CD4-positive, CD25-positive, alpha-beta regulatory T cell (primary cell): Measurements from ENCODE around the gene AHSA1. TPM values are rescaled to one million over a fixed set of nuclear protein-coding genes. Genes with fewer than 3 reads are reported as not detected.

Source experiments
- ATAC-seq, 2 donors: fragments of 150-1000 bp; cut with Tn5 transposase; one replicate each; pipeline ENCODE4 v1.10.0; 2021; ENCODE audit warnings: low read depth in 2 of 2, moderate number of reproducible peaks in 2 of 2, moderate library complexity in 1 of 2
- DNase-seq, 3 donors: peaks; one replicate each; pipeline versions ENCODE4 v3.0.0 to v3.0.0-alpha.2; 2012 to 2022; ENCODE audit warnings: mixed read lengths in 1 of 3
- H3K27ac ChIP-seq: one replicate; pipeline ENCODE4 v1.7.0; 2013; ENCODE audit warnings: mild to moderate bottlenecking, low read length; ENCODE audit not compliant: insufficient read depth, poor library complexity, severe bottlenecking
- H3K27me3 ChIP-seq: one replicate; pipeline ENCODE4 v1.7.0; 2013; ENCODE audit warnings: low read length; ENCODE audit not compliant: control insufficient read depth, insufficient read depth
- H3K36me3 ChIP-seq: one replicate; pipeline ENCODE4 v1.7.0; 2013; ENCODE audit warnings: mild to moderate bottlenecking, low read length, moderate library complexity; ENCODE audit not compliant: control insufficient read depth, insufficient read depth
- H3K4me1 ChIP-seq: 2 replicates; pipeline ENCODE4 v1.7.0; 2013; ENCODE audit warnings: mild to moderate bottlenecking, low read length; ENCODE audit not compliant: insufficient read depth, control insufficient read depth, poor library complexity, severe bottlenecking
- H3K4me3 ChIP-seq: one replicate; pipeline ENCODE4 v1.7.0; 2013; ENCODE audit warnings: low read depth, mild to moderate bottlenecking, low read length, moderate library complexity
- H3K9me3 ChIP-seq, 2 experiments: 1 replicate in 1 of 2; 2 replicates in 1 of 2; pipeline ENCODE4 v1.7.0; 2013; ENCODE audit warnings: low read length in 2 of 2, mild to moderate bottlenecking in 1 of 2, moderate library complexity in 1 of 2; ENCODE audit not compliant: control insufficient read depth in 2 of 2
- H3K27ac Mint-ChIP-seq, 3 donors: one replicate each; pipeline ENCODE4 v1.8.0; 2020 to 2022; ENCODE audit warnings: mild to moderate bottlenecking in 3 of 3, mixed read lengths in 3 of 3, moderate library complexity in 2 of 3
- H3K27me3 Mint-ChIP-seq: one replicate; pipeline ENCODE4 v1.8.0; 2022; ENCODE audit warnings: mild to moderate bottlenecking, mixed read lengths
- H3K36me3 Mint-ChIP-seq: one replicate; pipeline ENCODE4 v1.8.0; 2020; ENCODE audit warnings: mixed read lengths
- H3K4me1 Mint-ChIP-seq, 4 donors: one replicate each; pipeline ENCODE4 v1.8.0; 2020 to 2022; ENCODE audit warnings: mixed read lengths in 4 of 4, mild to moderate bottlenecking in 1 of 4
- H3K4me3 Mint-ChIP-seq, 4 donors: one replicate each; pipeline ENCODE4 v1.8.0; 2020 to 2022; ENCODE audit warnings: mild to moderate bottlenecking in 4 of 4, mixed read lengths in 4 of 4, moderate library complexity in 3 of 4
- H3K9me3 Mint-ChIP-seq, 7 donors: one replicate each; pipeline ENCODE4 v1.8.0; 2020 to 2022; ENCODE audit warnings: mixed read lengths in 7 of 7, mild to moderate bottlenecking in 3 of 7, moderate library complexity in 2 of 7
- polyA plus RNA-seq, 4 donors: library from polyadenylated mRNA; unstranded; fragments of 300-500 nt; fragmentation: Illumina TruSeq; gene quantifications; one replicate each; pipeline ENCODE4 v1.2.3, GENCODE V29; 2021
- total RNA-seq: library from RNA; stranded (reverse); gene quantifications from one replicate; pipeline ENCODE4 v1.2.3, GENCODE V29; 2022

The AHSA1 gene
- total and polyA plus RNA-seq, 5 donors from 2014 or later: 66.9 to 134 (median 118) TPM

GRCh38 chr14:77474479-77475177 is 16.7 kb downstream of the AHSA1 start:
- Histone ChIP-seq H3K36me3 (peaks cover 2% of the 10 kb centered on the region), H3K4me1 (no peaks in the 10 kb centered on the region), H3K27ac (no peak overlapping the region), H3K27me3 (no peaks in the 10 kb centered on the region), H3K4me3 (no peak overlapping the region), H3K9me3 (no peaks in the 10 kb centered on the region)
- Mint-ChIP-seq H3K36me3 (peaks cover 2% of the 10 kb centered on the region), H3K27ac (no peak overlapping the region), H3K4me1 (no peaks in the 10 kb centered on the region), H3K27me3 (no peaks in the 10 kb centered on the region), H3K9me3 (no peaks in the 10 kb centered on the region), H3K4me3 (no peak overlapping the region)
- DNase-seq: no peak
- ATAC-seq: no peak

- Mint-ChIP-seq H3K27ac (no peak overlapping the region), H3K36me3 (no peaks in the 10 kb centered on the region), H3K27me3 (no peaks in the 10 kb centered on the region), H3K4me1 (no peaks in the 10 kb centered on the region), H3K4me3 (no peak overlapping the region), H3K9me3 (no peaks in the 10 kb centered on the region)
- Histone ChIP-seq H3K27ac (no peak overlapping the region), H3K4me1 (no peaks in the 10 kb centered on the region), H3K36me3 (no peaks in the 10 kb centered on the region), H3K27me3 (no peaks in the 10 kb centered on the region), H3K4me3 (no peak overlapping the region), H3K9me3 (no peaks in the 10 kb centered on the region)
- no peak for DNase-seq
- no peak for ATAC-seq
These were observed 17.7 kb downstream of the AHSA1 start for GRCh38 chr14:77475432-77476115.

GRCh38 chr14:77478029-77478428 is 20.1 kb downstream of the AHSA1 start:
- Histone ChIP-seq H3K27ac (no peak overlapping the region), H3K4me1 (no peaks in the 10 kb centered on the region), H3K9me3 (no peaks in the 10 kb centered on the region), H3K27me3 (no peaks in the 10 kb centered on the region), H3K36me3 (no peaks in the 10 kb centered on the region), H3K4me3 (no peak overlapping the region)
- Mint-ChIP-seq H3K4me3 (no peak overlapping the region), H3K27ac (no peak overlapping the region), H3K4me1 (no peaks in the 10 kb centered on the region), H3K9me3 (no peaks in the 10 kb centered on the region), H3K36me3 (no peaks in the 10 kb centered on the region), H3K27me3 (no peaks in the 10 kb centered on the region)
- no peak for ATAC-seq
- DNase-seq: no peak

- H3K36me3 ChIP-seq: no peaks in the 10 kb centered on the region
- Mint-ChIP-seq H3K27ac (no peak overlapping the region), H3K36me3 (no peaks in the 10 kb centered on the region), H3K9me3 (no peaks in the 10 kb centered on the region), H3K4me3 (no peak overlapping the region), H3K27me3 (no peaks in the 10 kb centered on the region), H3K4me1 (no peaks in the 10 kb centered on the region)
- no peak overlapping the region for H3K4me3 ChIP-seq
- H3K4me1 ChIP-seq: no peaks in the 10 kb centered on the region
- DNase-seq (no peak), ATAC-seq (peak in 1 of 2 donors; percentile 29)
- no peak overlapping the region for H3K27ac ChIP-seq
- H3K27me3 ChIP-seq: no peaks in the 10 kb centered on the region
- H3K9me3 ChIP-seq: no peaks in the 10 kb centered on the region
These were observed 20.9 kb downstream of the AHSA1 start for GRCh38 chr14:77478796-77479195.

- H3K27me3 Mint-ChIP-seq: no peaks in the 10 kb centered on the region
- Histone ChIP-seq H3K27me3 (no peaks in the 10 kb centered on the region), H3K9me3 (no peaks in the 10 kb centered on the region), H3K4me1 (no peaks in the 10 kb centered on the region), H3K4me3 (no peak overlapping the region), H3K27ac (no peak overlapping the region), H3K36me3 (no peaks in the 10 kb centered on the region)
- no peak for DNase-seq
- no peaks in the 10 kb centered on the region for H3K36me3 Mint-ChIP-seq
- no peaks in the 10 kb centered on the region for H3K4me1 Mint-ChIP-seq
- H3K9me3 Mint-ChIP-seq: peaks cover 0 to 1% (median 0%) of the 10 kb centered on the region in 7 donors
- no peak overlapping the region for H3K4me3 Mint-ChIP-seq
- peak overlapping the region in 1 of 3 donors; percentile 41 for H3K27ac Mint-ChIP-seq
- ATAC-seq: no peak
These were observed 24.5 kb downstream of the AHSA1 start for GRCh38 chr14:77482422-77482821.

DNA sequence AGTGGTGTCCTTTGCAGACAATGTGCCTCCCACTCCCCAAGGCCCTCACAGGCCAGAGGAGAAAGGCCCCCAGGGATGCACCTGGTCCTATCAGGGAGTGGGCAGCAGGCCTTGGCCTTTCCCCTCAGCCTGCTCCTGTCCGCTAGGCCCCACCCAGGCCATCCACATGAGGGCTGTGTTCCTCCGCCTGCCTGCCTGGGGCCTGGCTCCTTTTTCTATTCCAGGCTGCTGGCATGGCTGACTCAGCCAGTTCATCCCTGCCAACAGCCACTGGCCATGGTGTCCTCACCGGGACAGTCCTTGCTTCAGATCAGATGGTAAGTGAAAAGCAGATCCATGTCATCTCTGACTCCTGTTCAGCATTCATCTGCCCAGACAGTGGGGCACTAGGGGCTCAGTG is 27.4 kb downstream of the AHSA1 start:
- no peak for DNase-seq
- no peak overlapping the region for H3K27ac Mint-ChIP-seq
- H3K36me3 Mint-ChIP-seq: no peaks in the 10 kb centered on the region
- Histone ChIP-seq H3K27ac (no peak overlapping the region), H3K4me1 (no peaks in the 10 kb centered on the region), H3K4me3 (no peak overlapping the region), H3K27me3 (no peaks in the 10 kb centered on the region), H3K36me3 (no peaks in the 10 kb centered on the region), H3K9me3 (no peaks in the 10 kb centered on the region)
- no peaks in the 10 kb centered on the region for H3K27me3 Mint-ChIP-seq
- H3K4me3 Mint-ChIP-seq: no peak overlapping the region
- no peak for ATAC-seq
- H3K9me3 Mint-ChIP-seq: peaks cover 0 to 1% (median 0%) of the 10 kb centered on the region in 7 donors
- no peaks in the 10 kb centered on the region for H3K4me1 Mint-ChIP-seq

DNA sequence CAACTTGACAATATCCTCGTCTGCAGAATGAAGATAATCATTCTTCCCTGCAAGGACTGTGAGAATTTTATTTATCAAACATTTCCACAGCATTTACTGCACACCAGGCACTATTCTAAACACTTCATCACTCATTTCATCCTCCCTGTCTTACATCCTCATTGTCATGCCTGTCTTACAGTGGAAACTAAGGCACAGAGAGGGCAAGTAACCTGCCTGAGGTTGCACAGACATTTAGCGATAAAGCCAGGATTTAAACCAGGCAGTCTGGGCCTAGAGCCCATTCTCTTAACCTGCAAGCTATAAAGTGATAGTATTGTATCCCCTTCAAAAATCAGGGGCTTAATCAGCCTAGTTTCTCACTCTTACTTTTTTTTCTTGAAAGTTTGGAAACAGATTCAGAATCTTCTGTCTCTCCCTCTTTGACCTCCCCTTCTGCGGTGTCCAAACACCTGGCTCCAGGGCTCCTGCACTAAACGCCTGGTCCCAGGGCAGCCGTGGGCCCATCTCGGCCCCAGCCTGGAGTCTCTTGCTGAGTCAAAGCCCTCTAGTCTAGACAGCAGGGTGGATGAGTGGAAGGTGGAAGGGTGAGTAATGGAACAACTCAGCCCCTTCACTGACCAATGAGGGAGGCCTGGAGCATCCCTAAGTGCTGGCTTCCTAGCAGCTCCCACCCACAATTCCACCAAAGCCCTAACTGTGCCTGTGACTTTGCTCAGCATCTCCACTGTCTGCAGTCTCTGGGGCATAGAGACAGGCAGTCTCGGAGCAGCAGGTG is 28.2 kb downstream of the AHSA1 start:
- Mint-ChIP-seq H3K36me3 (no peaks in the 10 kb centered on the region), H3K27ac (no peak overlapping the region), H3K4me1 (no peaks in the 10 kb centered on the region), H3K4me3 (no peak overlapping the region), H3K9me3 (peaks cover 0 to 1% (median 0%) of the 10 kb centered on the region in 7 donors), H3K27me3 (peaks cover 4% of the 10 kb centered on the region)
- Histone ChIP-seq H3K4me3 (no peak overlapping the region), H3K9me3 (no peaks in the 10 kb centered on the region), H3K4me1 (no peaks in the 10 kb centered on the region), H3K27me3 (no peaks in the 10 kb centered on the region), H3K27ac (no peak overlapping the region), H3K36me3 (no peaks in the 10 kb centered on the region)
- DNase-seq (no peak), ATAC-seq (no peak)
